IMR-90 (cell line): ENCODE data around the gene CALN1. TPM values are rescaled to one million over a fixed set of nuclear protein-coding genes. Genes with fewer than 3 reads are reported as not detected.

Experiments
- ATAC-seq: fragments of 200-7000 bp; cut with Tn5 transposase; 2 replicates; pipeline ENCODE4 v1.9.1; 2020; ENCODE audit warnings: low read depth, mild to moderate bottlenecking, moderate library complexity
- BruUV-seq: library from RNA; stranded (reverse); fragments of 400-500 nt; replicated peaks from 2 replicates; lab custom pipeline; 2021; lab: Mats Ljungman, UMichigan
- CTCF ChIA-PET: fragments of 300-600 bp; formaldehyde crosslinking; extraction: SDS; loops from one replicate; lab custom pipeline; 2021; ENCODE audit warnings: antibody characterized with exemption; lab: Yijun Ruan, JAX
- POLR2A ChIA-PET: fragments of 300-600 bp; sonication (Branson Sonifier 250); formaldehyde crosslinking; loops from one replicate; lab custom pipeline; 2022; ENCODE audit warnings: antibody characterized with exemption; ENCODE audit not compliant: unreplicated experiment; lab: Charles Lee
- DNase-seq: peaks from one replicate; pipeline ENCODE4 v3.0.0; 2013
- H2AFZ ChIP-seq: replicated peaks from 2 replicates; pipeline ENCODE3; 2013; ENCODE audit warnings: low read length, mild to moderate bottlenecking; ENCODE audit not compliant: poor library complexity
- H2AK5ac ChIP-seq: 2 replicates; pipeline ENCODE4 v1.6.1; 2013; ENCODE audit warnings: low read depth, low read length, inconsistent platforms
- H2AK9ac ChIP-seq: replicated peaks from 2 replicates; pipeline ENCODE3; 2013; ENCODE audit warnings: mild to moderate bottlenecking, low read depth, low read length, moderate library complexity; ENCODE audit not compliant: poor library complexity
- H2BK120ac ChIP-seq: 2 replicates; pipeline ENCODE4 v1.6.1; 2013; ENCODE audit warnings: low read depth, low read length, inconsistent platforms
- H2BK15ac ChIP-seq: 3 replicates; pipeline ENCODE4 v1.6.1; 2013; ENCODE audit warnings: low read depth, low read length, inconsistent platforms
- H2BK20ac ChIP-seq: 2 replicates; pipeline ENCODE4 v1.6.1; 2013; ENCODE audit warnings: low read depth, mild to moderate bottlenecking, inconsistent platforms, low read length, moderate library complexity
- H2BK5ac ChIP-seq: 2 replicates; pipeline ENCODE4 v1.6.1; 2013; ENCODE audit warnings: mild to moderate bottlenecking, low read depth, low read length, inconsistent platforms; ENCODE audit not compliant: poor library complexity, severe bottlenecking
- H3K14ac ChIP-seq: replicated peaks from 2 replicates; pipeline ENCODE4 v1.6.1; 2013; ENCODE audit warnings: low read depth, low read length, inconsistent platforms
- H3K18ac ChIP-seq: 2 replicates; pipeline ENCODE4 v1.6.1; 2013; ENCODE audit warnings: low read depth, low read length, control low read depth
- H3K23ac ChIP-seq: 2 replicates; pipeline ENCODE4 v1.6.1; 2013; ENCODE audit warnings: low read depth, low read length, inconsistent platforms
- H3K27ac ChIP-seq: 2 replicates; pipeline ENCODE4 v1.5.1; 2013; ENCODE audit warnings: mild to moderate bottlenecking, control low read depth, low read length; ENCODE audit not compliant: insufficient read depth
- H3K27me3 ChIP-seq: 2 replicates; pipeline ENCODE4 v1.6.1; 2013; ENCODE audit warnings: low read length; ENCODE audit not compliant: control insufficient read depth, insufficient read depth
- H3K36me3 ChIP-seq: 2 replicates; pipeline ENCODE4 v1.6.1; 2013; ENCODE audit warnings: low read length, mixed read lengths; ENCODE audit not compliant: control insufficient read depth, insufficient read depth
- H3K4ac ChIP-seq: 2 replicates; pipeline ENCODE4 v1.6.1; 2013; ENCODE audit warnings: low read depth, low read length, inconsistent platforms
- H3K4me1 ChIP-seq: 2 replicates; pipeline ENCODE4 v1.6.1; 2013; ENCODE audit warnings: low read length, mixed read lengths; ENCODE audit not compliant: control insufficient read depth, insufficient read depth
- H3K4me2 ChIP-seq: 2 replicates; pipeline ENCODE4 v1.6.1; 2013; ENCODE audit warnings: low read depth, mild to moderate bottlenecking, control low read depth, low read length, moderate library complexity
- H3K4me3 ChIP-seq: 2 replicates; pipeline ENCODE4 v1.5.1; 2013; ENCODE audit warnings: low read depth, mild to moderate bottlenecking, control low read depth, low read length, moderate library complexity; ENCODE audit not compliant: insufficient read depth
- H3K56ac ChIP-seq: 2 replicates; pipeline ENCODE4 v1.6.1; 2013; ENCODE audit warnings: low read length, inconsistent platforms; ENCODE audit not compliant: insufficient read depth; ENCODE audit errors: extremely low read depth
- H3K79me1 ChIP-seq, 2 experiments: 2 replicates each; pipeline ENCODE4 v1.6.1; 2013; ENCODE audit warnings: low read length in 2 of 2, inconsistent platforms in 1 of 2, low read depth in 1 of 2
- H3K9ac ChIP-seq: 2 replicates; pipeline ENCODE4 v1.6.1; 2013; ENCODE audit warnings: low read depth, low read length, control low read depth
- H3K9me1 ChIP-seq: 2 replicates; pipeline ENCODE4 v1.6.1; 2013; ENCODE audit warnings: low read length, inconsistent platforms; ENCODE audit not compliant: insufficient read depth
- H3K9me3 ChIP-seq: 2 replicates; pipeline ENCODE4 v1.6.1; 2013; ENCODE audit warnings: low read length; ENCODE audit not compliant: control insufficient read depth, insufficient read depth
- H4K20me1 ChIP-seq: 2 replicates; pipeline ENCODE4 v1.6.1; 2013; ENCODE audit warnings: low read length, inconsistent platforms; ENCODE audit not compliant: insufficient read depth
- H4K5ac ChIP-seq: 2 replicates; pipeline ENCODE4 v1.6.1; 2013; ENCODE audit warnings: mild to moderate bottlenecking, low read depth, low read length, control low read depth
- H4K8ac ChIP-seq, 2 experiments: 2 replicates each; pipeline ENCODE4 v1.6.1; 2013; ENCODE audit warnings: low read depth in 2 of 2, low read length in 2 of 2, control low read depth in 1 of 2, inconsistent platforms in 1 of 2
- H4K91ac ChIP-seq: 2 replicates; pipeline ENCODE4 v1.6.1; 2013; ENCODE audit warnings: low read depth, low read length, inconsistent platforms; ENCODE audit not compliant: insufficient read depth
- CEBPB ChIP-seq: IDR thresholded peaks from 2 replicates; pipeline ENCODE4 v1.6.1; 2012; ENCODE audit warnings: low read depth, low read length, improper control_type of control experiment
- CHD1 ChIP-seq: IDR thresholded peaks from 2 replicates; pipeline ENCODE4 v1.6.1; 2012; ENCODE audit warnings: low read depth, low read length, improper control_type of control experiment
- ELK1 ChIP-seq: fragments of 150-350 bp; IDR thresholded peaks from 2 replicates; pipeline ENCODE4 v1.6.1; 2016; ENCODE audit warnings: low read depth, mild to moderate bottlenecking, low read length, moderate library complexity, borderline replicate concordance
- FOS ChIP-seq: fragments of 150-350 bp; IDR thresholded peaks from 2 replicates; pipeline ENCODE4 v1.6.1; 2016; ENCODE audit warnings: low read depth, low read length
- MAFK ChIP-seq: IDR thresholded peaks from 2 replicates; pipeline ENCODE4 v1.6.1; 2012; ENCODE audit warnings: low read depth, low read length, improper control_type of control experiment
- NFE2L2 ChIP-seq: fragments of 150-350 bp; IDR thresholded peaks from 2 replicates; pipeline ENCODE4 v1.6.1; 2016; ENCODE audit warnings: low read depth, mild to moderate bottlenecking, low read length
- POLR2A ChIP-seq: IDR thresholded peaks from 2 replicates; pipeline ENCODE4 v1.6.1; 2012; ENCODE audit warnings: mild to moderate bottlenecking, low read depth, low read length
- RAD21 ChIP-seq: IDR thresholded peaks from 2 replicates; pipeline ENCODE4 v1.6.1; 2012; ENCODE audit warnings: low read length, improper control_type of control experiment
- RCOR1 ChIP-seq: IDR thresholded peaks from 2 replicates; pipeline ENCODE4 v1.6.1; 2012; ENCODE audit warnings: mild to moderate bottlenecking, low read length, improper control_type of control experiment; ENCODE audit not compliant: insufficient replicate concordance
- RFX5 ChIP-seq: IDR thresholded peaks from 2 replicates; pipeline ENCODE4 v1.8.0; 2012; ENCODE audit warnings: low read depth, mild to moderate bottlenecking, low read length, moderate library complexity
- SMC3 ChIP-seq: fragments of 150-350 bp; IDR thresholded peaks from 2 replicates; pipeline ENCODE4 v1.6.1; 2016; ENCODE audit warnings: low read depth, mild to moderate bottlenecking, antibody characterized with exemption, low read length, moderate library complexity
- WGBS, 2 experiments: methylation state at CpG; one replicate each; pipeline versions ENCODE4 v1.1.5 to v1.1.7; 2013; ENCODE audit warnings: missing lambda C conversion rate in 2 of 2; ENCODE audit not compliant: insufficient read length in 1 of 2; ENCODE audit errors: extremely low coverage in 2 of 2; 5-methylcytosine and 5-hydroxymethylcytosine counted together
- dilution Hi-C: fragments of 300-500 bp; cut with HindIII; formaldehyde crosslinking; loops from one replicate; pipeline ENCODE4 v1.14.3; 2018; ENCODE audit warnings: low sequenced_read_pairs; ENCODE audit not compliant: unreplicated experiment
- in situ Hi-C: fragments of 300-500 bp; cut with MboI; formaldehyde crosslinking; loops from 3 replicates; pipeline ENCODE4 v1.14.3; 2019; ENCODE audit warnings: low sequenced_read_pairs, inconsistent platforms, mixed read lengths
- intact Hi-C: fragments of 100-400 bp; cut with micrococcal nuclease; formaldehyde crosslinking; loops from 2 replicates; pipeline ENCODE4 v1.10.0; 2022
- polyA plus RNA-seq, 3 experiments: library from polyadenylated mRNA; depleted of rRNA; stranded (reverse); fragments of >200 nt; gene quantifications; 2 replicates each; pipeline ENCODE4 v1.2.3, GENCODE V29; 2012; ENCODE audit warnings: low replicate concordance in 1 of 3
- total RNA-seq: library from RNA; depleted of rRNA; stranded (reverse); fragments of >200 nt; gene quantifications from 2 replicates; pipeline ENCODE4 v1.2.3, GENCODE V29; 2012
- TF ChIP-seq, protein P1 (sequence below): fragments of 150-350 bp; IDR thresholded peaks from 2 replicates; pipeline ENCODE4 v1.6.1; 2017; ENCODE audit warnings: mild to moderate bottlenecking, antibody characterized with exemption, low read length, low read depth
- TF ChIP-seq, protein P2 (sequence below): conservative IDR thresholded peaks from 2 replicates; pipeline ENCODE4 v1.5.1; 2012; ENCODE audit warnings: mild to moderate bottlenecking, low read depth, low read length, improper control_type of control experiment

The CALN1 gene
- total and polyA plus RNA-seq, 2 of the 4 experiments (the other 2 are of a cell fraction): not detected

DNA sequence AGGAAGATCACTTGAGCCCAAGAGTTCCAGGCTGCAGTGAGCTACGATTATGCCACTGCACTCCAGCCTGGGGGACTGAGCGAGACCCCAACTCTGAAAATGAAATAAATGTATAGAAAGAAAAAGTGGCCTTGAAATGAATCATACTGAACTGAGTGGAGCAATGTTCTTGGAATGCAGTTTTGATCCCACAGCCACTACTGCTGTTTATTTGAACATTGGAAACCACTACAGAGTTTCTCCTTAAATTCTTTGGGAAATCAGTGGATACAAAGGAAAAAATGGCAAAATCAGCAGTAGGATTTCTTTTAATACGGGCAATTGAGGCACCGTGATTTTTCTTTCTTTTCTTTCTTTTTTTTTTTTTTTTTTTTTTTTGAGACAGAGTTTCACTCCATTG, 642.8 kb downstream of the CALN1 start:
- no peak overlapping the region for H2AK9ac ChIP-seq
- H4K20me1 ChIP-seq: no peaks in the 10 kb centered on the region
- TF ChIP-seq NFE2L2 (no peak), ELK1 (no peak), RCOR1 (no peak), POLR2A (no peak), CHD1 (no peak), CEBPB (no peak), RFX5 (no peak), RAD21 (no peak), FOS (no peak), MAFK (no peak), SMC3 (no peak)
- TF ChIP-seq, protein P1, sequence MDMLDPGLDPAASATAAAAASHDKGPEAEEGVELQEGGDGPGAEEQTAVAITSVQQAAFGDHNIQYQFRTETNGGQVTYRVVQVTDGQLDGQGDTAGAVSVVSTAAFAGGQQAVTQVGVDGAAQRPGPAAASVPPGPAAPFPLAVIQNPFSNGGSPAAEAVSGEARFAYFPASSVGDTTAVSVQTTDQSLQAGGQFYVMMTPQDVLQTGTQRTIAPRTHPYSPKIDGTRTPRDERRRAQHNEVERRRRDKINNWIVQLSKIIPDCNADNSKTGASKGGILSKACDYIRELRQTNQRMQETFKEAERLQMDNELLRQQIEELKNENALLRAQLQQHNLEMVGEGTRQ: no peak
- TF ChIP-seq, protein P2, sequence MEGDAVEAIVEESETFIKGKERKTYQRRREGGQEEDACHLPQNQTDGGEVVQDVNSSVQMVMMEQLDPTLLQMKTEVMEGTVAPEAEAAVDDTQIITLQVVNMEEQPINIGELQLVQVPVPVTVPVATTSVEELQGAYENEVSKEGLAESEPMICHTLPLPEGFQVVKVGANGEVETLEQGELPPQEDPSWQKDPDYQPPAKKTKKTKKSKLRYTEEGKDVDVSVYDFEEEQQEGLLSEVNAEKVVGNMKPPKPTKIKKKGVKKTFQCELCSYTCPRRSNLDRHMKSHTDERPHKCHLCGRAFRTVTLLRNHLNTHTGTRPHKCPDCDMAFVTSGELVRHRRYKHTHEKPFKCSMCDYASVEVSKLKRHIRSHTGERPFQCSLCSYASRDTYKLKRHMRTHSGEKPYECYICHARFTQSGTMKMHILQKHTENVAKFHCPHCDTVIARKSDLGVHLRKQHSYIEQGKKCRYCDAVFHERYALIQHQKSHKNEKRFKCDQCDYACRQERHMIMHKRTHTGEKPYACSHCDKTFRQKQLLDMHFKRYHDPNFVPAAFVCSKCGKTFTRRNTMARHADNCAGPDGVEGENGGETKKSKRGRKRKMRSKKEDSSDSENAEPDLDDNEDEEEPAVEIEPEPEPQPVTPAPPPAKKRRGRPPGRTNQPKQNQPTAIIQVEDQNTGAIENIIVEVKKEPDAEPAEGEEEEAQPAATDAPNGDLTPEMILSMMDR: no peak
- H3K4me3 ChIP-seq: no peak overlapping the region
- DNase-seq (no peak), ATAC-seq (no peak)
- no peak overlapping the region for H3K18ac ChIP-seq
- H2AK5ac ChIP-seq: no peak overlapping the region
- ChIA-PET POLR2A (no interaction called here), CTCF (no interaction called here)
- no peaks in the 10 kb centered on the region for H3K79me1 ChIP-seq
- no peak overlapping the region for H4K5ac ChIP-seq
- no peak overlapping the region for H3K27ac ChIP-seq
- no peak overlapping the region for H2BK120ac ChIP-seq
- no peak overlapping the region for H3K56ac ChIP-seq
- no peak overlapping the region for H3K23ac ChIP-seq
- H2AFZ ChIP-seq: no peak overlapping the region
- no peak overlapping the region for H3K4ac ChIP-seq
- no peak overlapping the region for H3K9ac ChIP-seq
- intact Hi-C loops (no loop called here), in situ Hi-C loops (no loop called here), dilution Hi-C loops (no loop called here)
- no peak overlapping the region for H4K91ac ChIP-seq
- no peak overlapping the region for H2BK20ac ChIP-seq
- H2BK5ac ChIP-seq: no peak overlapping the region
- no peaks in the 10 kb centered on the region for H3K27me3 ChIP-seq
- no peaks in the 10 kb centered on the region for H3K9me1 ChIP-seq
- no peak overlapping the region for H2BK15ac ChIP-seq
- no TSS peak for BruUV-seq
- H3K4me2 ChIP-seq: no peak overlapping the region
- no peak overlapping the region for H4K8ac ChIP-seq
- WGBS, 2 experiments: no CpG with 5 or more reads among the region's 4 CpGs
- H3K9me3 ChIP-seq: peaks cover 18% of the 10 kb centered on the region; the same call in 1 of the 2 replicates
- H3K4me1 ChIP-seq: no peaks in the 10 kb centered on the region
- H3K14ac ChIP-seq: no peak overlapping the region
- no peaks in the 10 kb centered on the region for H3K36me3 ChIP-seq
